HepG2 (cell line): ENCODE measurements around the gene ZNF213. TPM values are rescaled to one million over a fixed set of nuclear protein-coding genes. Genes with fewer than 3 reads are reported as not detected.

ENCODE experiments used
- ADNP ChIP-seq: sonication (generic); formaldehyde crosslinking; IDR thresholded peaks from 2 replicates; pipeline ENCODE4 v1.4.0; 2020; ENCODE audit warnings: missing genetic modification reagents
- ARHGAP35 ChIP-seq: sonication (generic); formaldehyde crosslinking; IDR thresholded peaks from 2 replicates; pipeline ENCODE4 v1.9.0; 2022; ENCODE audit warnings: mild to moderate bottlenecking, inconsistent platforms, moderate library complexity, missing genetic modification reagents, borderline replicate concordance
- ATF7 ChIP-seq, 2 experiments: fragments of 450-650 bp in 1 of 2; sonication (generic) in 1 of 2; formaldehyde crosslinking in 1 of 2; IDR thresholded peaks; 2 replicates each; pipeline versions ENCODE4 v1.4.0 to v1.6.1; 2016 to 2020; ENCODE audit warnings: antibody characterized with exemption in 1 of 2, mild to moderate bottlenecking in 1 of 2, missing genetic modification reagents in 1 of 2
- FOSL2 ChIP-seq: sonication (generic); formaldehyde crosslinking; IDR thresholded peaks from 2 replicates; pipeline ENCODE4 v1.4.0; 2020; ENCODE audit warnings: missing genetic modification reagents
- IRF1 ChIP-seq: sonication (generic); formaldehyde crosslinking; IDR thresholded peaks from 2 replicates; pipeline ENCODE4 v1.4.0; 2020; ENCODE audit warnings: low read depth, mild to moderate bottlenecking, missing genetic modification reagents
- MAFF ChIP-seq: IDR thresholded peaks from 2 replicates; pipeline ENCODE4 v1.6.1; 2011; ENCODE audit warnings: low read depth, low read length, improper control_type of control experiment
- MAZ ChIP-seq, 2 experiments: sonication (generic) in 1 of 2; formaldehyde crosslinking in 1 of 2; IDR thresholded peaks; 2 replicates each; pipeline versions ENCODE4 v1.5.0 to v1.6.1; 2012 to 2020; ENCODE audit warnings: low read depth in 2 of 2, mild to moderate bottlenecking in 2 of 2, borderline replicate concordance in 1 of 2, improper control_type of control experiment in 1 of 2, low read length in 1 of 2, missing genetic modification reagents in 1 of 2, moderate library complexity in 1 of 2
- MTF1 ChIP-seq: sonication (generic); formaldehyde crosslinking; IDR thresholded peaks from 2 replicates; pipeline ENCODE4 v1.5.0; 2020; ENCODE audit warnings: missing genetic modification reagents
- NCOA2 ChIP-seq: sonication (generic); formaldehyde crosslinking; IDR thresholded peaks from 2 replicates; pipeline ENCODE4 v1.8.0; 2022; ENCODE audit warnings: inconsistent platforms
- PAX8 ChIP-seq: sonication (generic); formaldehyde crosslinking; IDR thresholded peaks from 2 replicates; pipeline ENCODE4 v1.8.0; 2022; ENCODE audit warnings: mild to moderate bottlenecking, missing genetic modification reagents, borderline replicate concordance
- SNRNP70 ChIP-seq: fragments of 200-400 bp; formaldehyde crosslinking; IDR thresholded peaks from 2 replicates; pipeline ENCODE4 v1.6.1; 2017; ENCODE audit warnings: mild to moderate bottlenecking, low read depth, low read length, moderate library complexity
- SRSF1 ChIP-seq: fragments of 200-400 bp; formaldehyde crosslinking; optimal IDR thresholded peaks from 2 replicates; pipeline ENCODE3; 2017; ENCODE audit warnings: mild to moderate bottlenecking, low read depth, low read length, moderate library complexity
- ZKSCAN8 ChIP-seq: IDR thresholded peaks from 2 replicates; pipeline ENCODE4 v1.6.1; 2016; ENCODE audit warnings: borderline replicate concordance, missing genetic modification reagents, missing compliant biosample characterization
- ZMAT5 ChIP-seq: sonication (generic); formaldehyde crosslinking; IDR thresholded peaks from 2 replicates; pipeline ENCODE4 v1.5.0; 2020; ENCODE audit warnings: mild to moderate bottlenecking, low read depth, missing genetic modification reagents, borderline replicate concordance
- ZSCAN31 ChIP-seq: sonication (generic); formaldehyde crosslinking; IDR thresholded peaks from 2 replicates; pipeline ENCODE4 v1.5.0; 2020; ENCODE audit warnings: low read depth, mild to moderate bottlenecking, missing genetic modification reagents
- polyA plus RNA-seq, 8 experiments: library from polyadenylated mRNA; depleted of rRNA in 3 of 8; stranded (reverse) in 7 of 8; unstranded in 1 of 8; fragments of >200 nt; fragmentation: Illumina TruSeq in 4 of 8; extraction: Trizol in 4 of 8; gene quantifications; 2 replicates each; pipeline versions ENCODE4 v1.2.1 to v1.2.3, GENCODE V29; 2011 to 2016; ENCODE audit warnings: low read depth in 4 of 8, missing spikeins in 1 of 8, mixed read lengths in 1 of 8; ENCODE audit not compliant: insufficient read depth in 1 of 8
- total RNA-seq, 5 experiments: library from RNA; depleted of rRNA; stranded (reverse); fragments of >200 nt; fragmentation: Illumina TruSeq; extraction: Trizol; gene quantifications; 2 replicates each; pipeline ENCODE4 v1.2.3, GENCODE V29; 2016; ENCODE audit warnings: low read depth in 1 of 5
- TF ChIP-seq, protein P1 (sequence below): sonication (generic); formaldehyde crosslinking; IDR thresholded peaks from 2 replicates; pipeline ENCODE4 v1.4.0; 2020; ENCODE audit warnings: missing genetic modification reagents
- TF ChIP-seq, protein P2 (sequence below): sonication (generic); formaldehyde crosslinking; IDR thresholded peaks from 2 replicates; pipeline ENCODE4 v1.4.0; 2020; ENCODE audit warnings: missing genetic modification reagents

Gene ZNF213
- total and polyA plus RNA-seq, 2 of the 13 experiments (the other 11 are each of a cell fraction or from before 2014, with no cell fraction given): 0.59 to 0.97 TPM

DNA sequence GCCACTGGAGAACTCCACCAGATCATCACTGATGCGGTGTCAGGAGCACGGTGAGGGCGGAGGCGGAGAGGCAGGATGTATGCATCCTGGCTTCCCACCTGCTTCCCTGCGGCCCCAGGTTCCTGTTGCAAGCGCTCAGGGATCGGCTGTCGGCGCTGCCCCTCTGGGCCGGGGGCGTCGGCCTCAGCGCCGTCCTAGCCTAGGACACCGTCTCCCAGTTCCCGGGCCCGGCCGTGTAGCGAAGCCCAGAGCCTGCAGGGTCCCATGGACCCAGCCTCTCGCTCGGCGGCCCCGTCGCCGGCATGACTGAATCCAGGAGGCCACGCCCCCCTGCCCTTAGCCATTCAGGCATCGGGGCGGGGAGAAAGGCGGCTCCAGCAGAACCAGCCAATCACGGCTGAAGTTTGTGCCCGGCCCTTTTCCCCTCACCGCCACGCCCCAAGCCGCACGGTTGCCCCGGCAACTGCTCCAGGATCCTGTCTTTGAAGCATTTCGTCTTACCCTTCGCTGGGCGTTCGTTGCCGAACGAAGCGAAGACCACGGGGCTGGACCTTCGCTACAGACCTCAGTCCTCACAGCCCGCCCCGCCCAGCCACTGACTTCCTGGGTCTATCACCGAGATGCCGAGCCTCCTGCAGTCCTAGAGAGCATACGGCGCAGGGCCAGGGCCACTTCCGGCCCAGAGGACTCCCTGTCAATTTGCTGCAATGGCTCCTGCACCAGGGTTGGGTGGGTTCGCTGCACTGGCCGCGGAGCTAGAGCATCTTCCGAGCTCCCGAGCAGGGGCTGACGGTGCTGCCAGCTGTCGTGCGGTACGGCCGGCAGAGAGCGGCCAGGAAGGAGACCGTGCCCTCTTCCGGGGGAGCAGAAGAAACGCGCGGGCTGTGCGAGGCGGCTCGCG is 10.6 kb upstream of the ZNF213 start (continued):
- TF ChIP-seq, protein P1, sequence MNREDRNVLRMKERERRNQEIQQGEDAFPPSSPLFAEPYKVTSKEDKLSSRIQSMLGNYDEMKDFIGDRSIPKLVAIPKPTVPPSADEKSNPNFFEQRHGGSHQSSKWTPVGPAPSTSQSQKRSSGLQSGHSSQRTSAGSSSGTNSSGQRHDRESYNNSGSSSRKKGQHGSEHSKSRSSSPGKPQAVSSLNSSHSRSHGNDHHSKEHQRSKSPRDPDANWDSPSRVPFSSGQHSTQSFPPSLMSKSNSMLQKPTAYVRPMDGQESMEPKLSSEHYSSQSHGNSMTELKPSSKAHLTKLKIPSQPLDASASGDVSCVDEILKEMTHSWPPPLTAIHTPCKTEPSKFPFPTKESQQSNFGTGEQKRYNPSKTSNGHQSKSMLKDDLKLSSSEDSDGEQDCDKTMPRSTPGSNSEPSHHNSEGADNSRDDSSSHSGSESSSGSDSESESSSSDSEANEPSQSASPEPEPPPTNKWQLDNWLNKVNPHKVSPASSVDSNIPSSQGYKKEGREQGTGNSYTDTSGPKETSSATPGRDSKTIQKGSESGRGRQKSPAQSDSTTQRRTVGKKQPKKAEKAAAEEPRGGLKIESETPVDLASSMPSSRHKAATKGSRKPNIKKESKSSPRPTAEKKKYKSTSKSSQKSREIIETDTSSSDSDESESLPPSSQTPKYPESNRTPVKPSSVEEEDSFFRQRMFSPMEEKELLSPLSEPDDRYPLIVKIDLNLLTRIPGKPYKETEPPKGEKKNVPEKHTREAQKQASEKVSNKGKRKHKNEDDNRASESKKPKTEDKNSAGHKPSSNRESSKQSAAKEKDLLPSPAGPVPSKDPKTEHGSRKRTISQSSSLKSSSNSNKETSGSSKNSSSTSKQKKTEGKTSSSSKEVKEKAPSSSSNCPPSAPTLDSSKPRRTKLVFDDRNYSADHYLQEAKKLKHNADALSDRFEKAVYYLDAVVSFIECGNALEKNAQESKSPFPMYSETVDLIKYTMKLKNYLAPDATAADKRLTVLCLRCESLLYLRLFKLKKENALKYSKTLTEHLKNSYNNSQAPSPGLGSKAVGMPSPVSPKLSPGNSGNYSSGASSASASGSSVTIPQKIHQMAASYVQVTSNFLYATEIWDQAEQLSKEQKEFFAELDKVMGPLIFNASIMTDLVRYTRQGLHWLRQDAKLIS (CRISPR knock-in tag): no peak
- no peak for TF ChIP-seq ADNP (CRISPR knock-in tag)
- TF ChIP-seq FOSL2 (CRISPR knock-in tag): peak; percentile 12; the same call in 1 of the 2 replicates
- no peak; the same call in 1 of the 2 replicates for TF ChIP-seq NCOA2 (CRISPR knock-in tag)
- peak; percentile 34; the same call in 1 of the 2 replicates for TF ChIP-seq MAZ (IDR thresholded peaks at IDR 0.05; ENCODE audit: borderline replicate concordance, low read depth, low read length)
- TF ChIP-seq MAZ (CRISPR knock-in tag; IDR thresholded peaks at IDR 0.05; ENCODE audit: low read depth): 0 out of 2 replicates have a peak, but pooled peaks have one; percentile 32
- TF ChIP-seq ZMAT5 (CRISPR knock-in tag): no peak
- no peak for TF ChIP-seq SRSF1
- TF ChIP-seq PAX8 (CRISPR knock-in tag): no peak
- no peak for TF ChIP-seq SNRNP70
- TF ChIP-seq ARHGAP35: peak; percentile 37; the same call in 1 of the 2 replicates
- TF ChIP-seq ZKSCAN8 (CRISPR knock-in tag): no peak
- TF ChIP-seq ZSCAN31: 0 out of 2 replicates have a peak, but pooled peaks have one; percentile 48
- no peak for TF ChIP-seq ATF7 (IDR thresholded peaks at IDR 0.05)
- TF ChIP-seq ATF7 (CRISPR knock-in tag; IDR thresholded peaks at IDR 0.05): peak; percentile 49
- TF ChIP-seq IRF1: no peak
- TF ChIP-seq MAFF: no peak
- TF ChIP-seq MTF1 (CRISPR knock-in tag): no peak
- TF ChIP-seq, protein P2, sequence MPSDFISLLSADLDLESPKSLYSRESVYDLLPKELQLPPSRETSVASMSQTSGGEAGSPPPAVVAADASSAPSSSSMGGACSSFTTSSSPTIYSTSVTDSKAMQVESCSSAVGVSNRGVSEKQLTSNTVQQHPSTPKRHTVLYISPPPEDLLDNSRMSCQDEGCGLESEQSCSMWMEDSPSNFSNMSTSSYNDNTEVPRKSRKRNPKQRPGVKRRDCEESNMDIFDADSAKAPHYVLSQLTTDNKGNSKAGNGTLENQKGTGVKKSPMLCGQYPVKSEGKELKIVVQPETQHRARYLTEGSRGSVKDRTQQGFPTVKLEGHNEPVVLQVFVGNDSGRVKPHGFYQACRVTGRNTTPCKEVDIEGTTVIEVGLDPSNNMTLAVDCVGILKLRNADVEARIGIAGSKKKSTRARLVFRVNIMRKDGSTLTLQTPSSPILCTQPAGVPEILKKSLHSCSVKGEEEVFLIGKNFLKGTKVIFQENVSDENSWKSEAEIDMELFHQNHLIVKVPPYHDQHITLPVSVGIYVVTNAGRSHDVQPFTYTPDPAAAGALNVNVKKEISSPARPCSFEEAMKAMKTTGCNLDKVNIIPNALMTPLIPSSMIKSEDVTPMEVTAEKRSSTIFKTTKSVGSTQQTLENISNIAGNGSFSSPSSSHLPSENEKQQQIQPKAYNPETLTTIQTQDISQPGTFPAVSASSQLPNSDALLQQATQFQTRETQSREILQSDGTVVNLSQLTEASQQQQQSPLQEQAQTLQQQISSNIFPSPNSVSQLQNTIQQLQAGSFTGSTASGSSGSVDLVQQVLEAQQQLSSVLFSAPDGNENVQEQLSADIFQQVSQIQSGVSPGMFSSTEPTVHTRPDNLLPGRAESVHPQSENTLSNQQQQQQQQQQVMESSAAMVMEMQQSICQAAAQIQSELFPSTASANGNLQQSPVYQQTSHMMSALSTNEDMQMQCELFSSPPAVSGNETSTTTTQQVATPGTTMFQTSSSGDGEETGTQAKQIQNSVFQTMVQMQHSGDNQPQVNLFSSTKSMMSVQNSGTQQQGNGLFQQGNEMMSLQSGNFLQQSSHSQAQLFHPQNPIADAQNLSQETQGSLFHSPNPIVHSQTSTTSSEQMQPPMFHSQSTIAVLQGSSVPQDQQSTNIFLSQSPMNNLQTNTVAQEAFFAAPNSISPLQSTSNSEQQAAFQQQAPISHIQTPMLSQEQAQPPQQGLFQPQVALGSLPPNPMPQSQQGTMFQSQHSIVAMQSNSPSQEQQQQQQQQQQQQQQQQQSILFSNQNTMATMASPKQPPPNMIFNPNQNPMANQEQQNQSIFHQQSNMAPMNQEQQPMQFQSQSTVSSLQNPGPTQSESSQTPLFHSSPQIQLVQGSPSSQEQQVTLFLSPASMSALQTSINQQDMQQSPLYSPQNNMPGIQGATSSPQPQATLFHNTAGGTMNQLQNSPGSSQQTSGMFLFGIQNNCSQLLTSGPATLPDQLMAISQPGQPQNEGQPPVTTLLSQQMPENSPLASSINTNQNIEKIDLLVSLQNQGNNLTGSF: 0 out of 2 replicates have a peak, but pooled peaks have one; percentile 33
